ENCODE data around the gene TMEM273.
"Not testable (repeated sequence)": the region's sequence is repeated elsewhere in the genome, so short reads cannot be mapped to it uniquely, and the experiment has no call there.

The TMEM273 gene

GRCh38 chr10:49204119-49204518 is 15.9 kb upstream of the TMEM273 start:
- DNase-seq, result no peak

- no peak for DNase-seq
These were observed 14.1 kb upstream of the TMEM273 start for GRCh38 chr10:49202266-49202665.

- DNase-seq, result no peak
These were observed 12.7 kb upstream of the TMEM273 start for GRCh38 chr10:49200854-49201253.

GRCh38 chr10:49197171-49197570 is 9.0 kb upstream of the TMEM273 start:
- DNase-seq, result no peak

- not testable (repeated sequence) for DNase-seq
These were observed 7.7 kb upstream of the TMEM273 start for GRCh38 chr10:49195864-49196263.

- DNase-seq, result no peak
These were observed 6.2 kb upstream of the TMEM273 start for GRCh38 chr10:49194212-49194920.

GRCh38 chr10:49191349-49191748 is 3.2 kb upstream of the TMEM273 start:
- DNase-seq, result no peak

- DNase-seq, result no peak
These were observed 1.2 kb upstream of the TMEM273 start for GRCh38 chr10:49189422-49189821.

- no peak for DNase-seq
These were observed 1.1 kb downstream of the TMEM273 start for GRCh38 chr10:49187044-49187484.

GRCh38 chr10:49186613-49187012 is 1.6 kb downstream of the TMEM273 start:
- no peak for DNase-seq

GRCh38 chr10:49185213-49185612 is 3.0 kb downstream of the TMEM273 start:
- DNase-seq, result no peak

GRCh38 chr10:49184642-49185111 is 3.5 kb downstream of the TMEM273 start:
- no peak for DNase-seq

GRCh38 chr10:49183596-49184542 is 4.3 kb downstream of the TMEM273 start:
- no peak for DNase-seq

- DNase-seq, result no peak
These were observed 5.4 kb downstream of the TMEM273 start for GRCh38 chr10:49182776-49183175.

GRCh38 chr10:49180444-49180860 is 7.7 kb downstream of the TMEM273 start:
- no peak for DNase-seq

- DNase-seq, result no peak
These were observed 8.3 kb downstream of the TMEM273 start for GRCh38 chr10:49179699-49180443.

GRCh38 chr10:49178489-49179471 is 9.4 kb downstream of the TMEM273 start:
- no peak for DNase-seq

GRCh38 chr10:49177391-49178355 is 10.5 kb downstream of the TMEM273 start:
- no peak for DNase-seq

- DNase-seq, result no peak
These were observed 11.6 kb downstream of the TMEM273 start for GRCh38 chr10:49176310-49177268.

Measured in NCI-H1436 treated with DMSO at 0.1 percent for 48 hours (cell line).